ENCODE results near the gene SRF. TPM values are rescaled to one million over a fixed set of nuclear protein-coding genes. Genes with fewer than 3 reads are reported as not detected.
"Not testable (repeated sequence)": the region's sequence is repeated elsewhere in the genome, so short reads cannot be mapped to it uniquely, and the experiment has no call there.

SRF gene
- 46.5 and 46.8 TPM in 2 replicates for total RNA-seq

- intact Hi-C loops (cut with micrococcal nuclease) = loop anchor here (1.0 to 5.0 kb wide), 11 partner anchors 112 to 1384 kb away; partner anchors contain the start of genes ABCC10, GTPBP2, KLC4 and MRPL2
Measured at GRCh38 chr6:43170931-43171706, at the start of gene SRF. TSS of gene SRF (plus strand) at chr6:43171269. CDS start at chr6:43171657, 388 bp downstream.

DNA sequence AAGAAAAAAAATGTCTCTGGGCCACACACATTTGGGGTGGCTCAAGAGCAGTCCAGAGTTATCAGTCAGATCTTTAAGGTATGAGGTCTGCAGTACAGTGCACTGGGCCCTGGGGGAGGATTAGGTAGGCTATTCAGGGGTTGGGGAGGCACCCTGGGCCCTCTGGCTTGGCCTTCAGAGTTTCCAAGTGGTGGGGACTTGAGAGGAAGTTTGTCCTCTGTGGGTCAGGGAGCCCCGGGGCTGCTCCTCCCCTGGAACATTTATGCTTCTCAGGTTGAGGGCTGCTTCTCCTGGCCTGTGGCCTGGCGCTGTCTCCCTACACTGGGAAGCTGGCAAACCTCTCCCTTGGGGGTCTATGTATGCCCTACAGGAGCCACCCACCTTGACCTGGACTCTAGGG lies 48.9 kb upstream of the SRF start:
- intact Hi-C loops (cut with micrococcal nuclease) = no loop called here

DNA sequence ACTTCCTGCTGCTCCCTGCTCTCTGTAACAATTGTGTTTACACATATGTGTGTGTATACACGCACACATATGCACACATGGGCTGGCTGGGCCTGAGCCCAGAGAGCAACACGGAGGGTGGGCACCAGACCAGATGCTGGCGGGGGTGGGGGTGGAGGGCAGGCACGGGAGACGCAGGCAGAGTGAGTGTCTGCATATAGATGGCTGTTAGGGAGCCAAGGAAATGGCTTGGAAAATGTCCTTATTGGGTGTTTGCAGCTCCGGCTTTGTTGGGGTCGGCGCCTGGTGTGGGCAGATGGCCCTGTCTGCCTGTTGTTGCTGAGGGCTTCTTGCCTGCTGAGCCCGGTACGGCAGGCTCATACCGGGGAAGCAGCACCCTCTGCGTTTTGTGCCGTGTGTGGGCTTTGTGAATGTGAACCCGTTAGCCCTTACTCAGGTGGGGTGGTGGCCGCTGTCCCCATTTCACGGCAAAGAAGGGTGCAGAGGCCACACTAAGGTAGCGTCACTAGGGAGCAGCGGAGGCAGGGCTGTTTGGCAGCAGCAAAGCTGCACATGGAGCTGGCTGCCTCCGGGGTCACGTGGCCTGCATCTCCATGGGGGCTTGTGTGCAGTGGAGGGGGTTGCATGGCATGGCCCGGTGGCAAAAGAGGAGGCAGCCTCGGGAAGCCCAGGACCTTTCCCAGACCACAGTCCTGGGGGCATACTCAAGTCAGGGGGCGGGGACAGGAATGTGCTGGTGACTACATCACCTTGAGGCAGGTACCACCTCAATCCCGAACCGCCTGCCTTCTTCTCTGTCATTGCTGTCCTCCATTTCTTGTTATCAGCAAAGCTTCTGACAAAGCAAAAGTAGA lies 47.4 kb upstream of the SRF start:
- intact Hi-C loops (cut with micrococcal nuclease) = no loop called here

- intact Hi-C loops (cut with micrococcal nuclease) = no loop called here
Measured at GRCh38 chr6:43124481-43124880, 46.6 kb upstream of the SRF start.

GRCh38 chr6:43125119-43125518 lies 46.0 kb upstream of the SRF start:
- intact Hi-C loops (cut with micrococcal nuclease) = no loop called here

- intact Hi-C loops (cut with micrococcal nuclease) = no loop called here
Measured at GRCh38 chr6:43125555-43125954, 45.5 kb upstream of the SRF start.

GRCh38 chr6:43127180-43127579 lies 43.9 kb upstream of the SRF start:
- intact Hi-C loops (cut with micrococcal nuclease) = no loop called here

DNA sequence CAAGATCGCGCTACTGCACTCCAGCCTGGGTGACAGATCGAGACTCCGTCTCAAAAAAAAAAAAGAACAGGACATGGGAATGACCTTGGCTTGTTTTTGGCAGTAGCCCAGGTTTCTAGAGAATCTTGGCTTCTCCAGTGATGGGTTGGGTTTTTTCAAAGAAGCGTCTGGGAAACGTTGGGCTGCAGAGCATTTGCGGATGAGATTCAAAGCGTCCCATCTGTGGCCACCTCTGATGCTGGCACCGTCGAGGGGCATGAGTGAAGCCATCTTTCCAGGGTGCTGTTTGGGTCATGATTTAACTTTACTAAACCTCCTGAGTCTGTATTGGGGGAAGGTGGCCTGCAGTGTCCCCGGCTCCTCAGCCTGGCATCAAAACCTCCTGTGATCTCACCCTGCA lies 43.2 kb upstream of the SRF start:
- intact Hi-C loops (cut with micrococcal nuclease) = no loop called here

DNA sequence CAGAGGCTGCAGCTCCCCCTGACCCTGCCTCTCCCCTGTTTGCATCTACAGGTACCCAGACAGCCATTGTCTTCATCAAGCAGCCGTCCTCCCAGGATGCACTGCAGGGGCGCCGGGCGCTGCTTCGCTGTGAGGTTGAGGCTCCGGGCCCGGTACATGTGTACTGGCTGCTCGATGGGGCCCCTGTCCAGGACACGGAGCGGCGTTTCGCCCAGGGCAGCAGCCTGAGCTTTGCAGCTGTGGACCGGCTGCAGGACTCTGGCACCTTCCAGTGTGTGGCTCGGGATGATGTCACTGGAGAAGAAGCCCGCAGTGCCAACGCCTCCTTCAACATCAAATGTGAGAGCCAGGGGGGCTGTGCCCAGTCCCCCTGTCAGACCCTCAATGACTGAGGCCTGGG lies 42.1 kb upstream of the SRF start:
- intact Hi-C loops (cut with micrococcal nuclease) = no loop called here

DNA sequence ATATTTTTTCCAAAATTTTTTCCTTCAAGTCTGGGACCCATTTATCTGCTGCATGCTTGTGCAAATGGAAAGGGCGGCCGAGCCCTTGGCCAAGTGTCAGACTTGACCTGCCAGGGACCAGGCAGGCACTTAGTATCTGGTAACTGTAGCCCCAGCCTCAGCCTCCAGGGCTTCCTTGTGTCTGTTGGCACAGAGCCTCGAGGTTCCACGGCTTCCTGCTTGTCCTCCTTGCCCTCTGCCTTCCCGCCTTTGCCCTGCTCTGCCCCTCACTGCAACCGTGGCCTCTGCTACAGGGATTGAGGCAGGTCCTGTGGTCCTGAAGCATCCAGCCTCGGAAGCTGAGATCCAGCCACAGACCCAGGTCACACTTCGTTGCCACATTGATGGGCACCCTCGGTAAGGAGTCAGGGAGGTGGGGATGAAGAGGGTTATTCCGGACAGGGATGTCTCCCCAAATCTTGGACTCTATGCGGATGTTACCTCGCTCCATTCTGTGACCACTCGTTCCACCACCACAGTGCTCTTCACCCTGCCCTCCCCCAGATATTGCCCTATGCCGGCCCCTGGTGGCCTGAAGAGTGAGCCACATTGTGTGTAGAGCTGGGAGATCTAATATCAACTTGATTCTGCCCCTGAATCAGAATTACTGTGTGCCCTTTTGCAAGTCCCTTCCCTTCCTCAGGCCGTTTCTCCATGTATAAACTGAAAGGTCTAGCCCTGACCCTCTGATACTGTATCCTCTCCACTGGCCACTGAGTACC lies 41.5 kb upstream of the SRF start:
- intact Hi-C loops (cut with micrococcal nuclease) = no loop called here

- intact Hi-C loops (cut with micrococcal nuclease) = no loop called here
Measured at GRCh38 chr6:43130429-43130828, 40.6 kb upstream of the SRF start.

DNA sequence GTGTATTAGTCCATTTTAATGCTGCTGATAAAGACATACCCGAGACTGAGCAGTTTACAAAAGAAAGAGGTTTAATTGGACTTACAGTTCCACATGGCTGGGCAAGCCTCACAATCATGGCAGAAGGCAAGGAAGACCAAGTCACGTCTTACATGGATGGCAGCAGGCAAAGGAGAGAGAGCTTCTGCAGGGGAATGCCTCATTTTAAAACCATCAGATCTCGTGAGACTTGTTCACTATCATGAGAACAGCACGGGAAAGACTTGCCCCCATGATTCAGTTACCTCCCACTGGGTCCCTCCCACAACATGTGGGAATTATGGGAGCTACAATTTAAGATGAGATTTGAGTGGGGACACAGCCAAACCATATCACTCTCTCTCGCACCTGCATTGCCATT lies 39.7 kb upstream of the SRF start:
- intact Hi-C loops (cut with micrococcal nuclease) = not testable (repeated sequence)

- intact Hi-C loops (cut with micrococcal nuclease) = no loop called here
Measured at GRCh38 chr6:43138267-43138666, 32.8 kb upstream of the SRF start.

DNA sequence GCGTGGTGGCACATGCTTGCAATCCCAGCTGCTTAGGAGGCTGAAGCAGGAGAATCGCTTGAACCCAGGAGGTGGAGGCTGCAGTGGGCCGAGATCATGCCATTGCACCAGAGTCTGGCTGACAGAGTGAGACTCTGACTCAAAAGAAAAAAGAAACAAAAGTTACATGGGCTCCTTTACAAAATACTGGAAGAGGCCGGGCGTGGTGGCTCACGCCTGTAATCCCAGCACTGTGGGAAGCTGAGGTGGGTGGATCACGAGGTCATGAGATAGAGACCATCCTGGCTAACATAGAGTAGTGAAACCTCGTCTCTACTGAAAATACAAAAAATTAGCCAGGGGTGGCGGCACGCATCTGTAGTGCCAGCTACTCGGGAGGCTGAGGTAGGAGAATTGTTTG lies 31.1 kb upstream of the SRF start:
- intact Hi-C loops (cut with micrococcal nuclease) = loop anchor here (5.0 kb wide), 1 partner anchor 68 kb away; no protein-coding TSS in a partner anchor

DNA sequence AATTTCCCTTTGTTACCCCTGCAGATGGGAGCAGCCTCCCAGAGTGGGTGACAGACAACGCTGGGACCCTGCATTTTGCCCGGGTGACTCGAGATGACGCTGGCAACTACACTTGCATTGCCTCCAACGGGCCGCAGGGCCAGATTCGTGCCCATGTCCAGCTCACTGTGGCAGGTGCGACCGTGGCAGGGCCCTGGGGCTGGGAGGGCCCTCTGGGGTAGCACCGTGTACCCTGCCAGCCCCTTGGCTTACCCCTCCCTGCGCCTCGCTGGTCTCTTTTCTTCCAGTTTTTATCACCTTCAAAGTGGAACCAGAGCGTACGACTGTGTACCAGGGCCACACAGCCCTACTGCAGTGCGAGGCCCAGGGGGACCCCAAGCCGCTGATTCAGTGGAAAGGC lies 29.4 kb upstream of the SRF start:
- intact Hi-C loops (cut with micrococcal nuclease) = loop anchor here (5.0 kb wide), 1 partner anchor 69 kb away; no protein-coding TSS in a partner anchor

- intact Hi-C loops (cut with micrococcal nuclease) = loop anchor here (5.0 kb wide), 1 partner anchor 70 kb away; no protein-coding TSS in a partner anchor
Measured at GRCh38 chr6:43142101-43142500, 29.0 kb upstream of the SRF start.

DNA sequence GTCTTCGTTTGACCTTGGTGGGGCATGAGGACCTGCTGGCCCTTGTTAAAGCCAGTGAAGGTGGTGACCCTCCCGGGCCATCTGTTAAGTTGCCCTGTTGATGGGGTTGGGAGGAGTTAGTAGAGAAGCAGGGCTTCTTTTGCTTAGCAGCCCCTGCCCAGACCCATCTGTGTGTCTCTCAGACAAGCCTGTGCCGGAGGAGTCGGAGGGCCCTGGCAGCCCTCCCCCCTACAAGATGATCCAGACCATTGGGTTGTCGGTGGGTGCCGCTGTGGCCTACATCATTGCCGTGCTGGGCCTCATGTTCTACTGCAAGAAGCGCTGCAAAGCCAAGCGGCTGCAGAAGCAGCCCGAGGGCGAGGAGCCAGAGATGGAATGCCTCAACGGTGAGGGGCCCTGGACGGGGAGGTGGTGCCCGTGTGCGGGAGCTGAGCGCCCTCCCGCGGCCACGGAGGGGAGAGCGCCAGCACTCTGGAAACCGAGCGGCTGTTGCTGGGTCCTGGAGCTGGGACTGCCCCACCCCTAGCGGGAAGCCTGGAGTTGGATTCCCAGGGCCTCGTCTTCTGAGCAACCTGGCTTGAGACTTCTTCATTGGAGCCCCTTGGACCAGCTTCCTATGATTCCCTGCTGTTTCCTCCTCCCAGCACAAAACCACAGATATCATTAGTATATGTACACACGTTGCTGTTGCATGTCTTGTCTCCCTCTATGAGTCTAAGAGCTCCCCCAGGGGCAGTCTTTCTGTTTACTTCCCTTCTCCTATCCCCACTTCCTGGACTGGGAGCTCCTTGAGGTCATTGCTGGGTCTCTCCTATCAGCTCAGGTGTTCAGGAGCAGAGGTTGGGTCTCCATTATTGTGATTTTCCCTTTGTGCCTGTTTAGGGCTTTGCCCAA lies 27.6 kb upstream of the SRF start:
- intact Hi-C loops (cut with micrococcal nuclease) = loop anchor here (1.0 to 5.0 kb wide), 3 partner anchors 71 to 242 kb away; no protein-coding TSS in a partner anchor

GRCh38 chr6:43144879-43145278 lies 26.2 kb upstream of the SRF start:
- intact Hi-C loops (cut with micrococcal nuclease) = loop anchor here (5.0 kb wide), 1 partner anchor 73 kb away; no protein-coding TSS in a partner anchor

DNA sequence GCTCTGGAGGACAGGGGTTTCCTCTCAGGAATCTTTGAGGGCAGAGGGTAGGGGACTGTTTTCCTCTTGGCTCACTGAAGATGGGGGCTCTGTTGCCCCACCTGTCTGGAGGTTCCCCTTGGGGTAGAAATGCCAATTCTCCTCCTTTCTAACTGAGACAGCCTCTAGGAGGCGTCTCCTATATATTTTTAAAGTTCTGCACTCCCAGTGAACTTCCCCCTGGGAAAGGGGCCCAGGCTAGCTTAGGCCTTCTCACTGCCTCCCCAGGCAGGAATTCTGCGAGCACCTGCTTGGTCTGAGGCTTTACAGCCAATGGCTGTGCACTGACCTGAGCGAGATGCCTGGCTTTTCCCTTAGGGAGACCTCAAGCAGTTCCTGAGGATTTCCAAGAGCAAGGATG lies 24.8 kb upstream of the SRF start:
- intact Hi-C loops (cut with micrococcal nuclease) = no loop called here
